Loucy (cell line): ENCODE measurements around the gene KDM5B.

Source experiments
- EZH2phosphoT487 ChIP-seq: fragments of 200-600 bp; IDR thresholded peaks from 2 replicates; pipeline ENCODE4 v1.6.1; 2018; ENCODE audit warnings: antibody characterized with exemption, mild to moderate bottlenecking, moderate library complexity, borderline replicate concordance
- TF ChIP-seq, protein P1 (sequence below): fragments of 200-600 bp; sonication (generic); conservative IDR thresholded peaks from 2 replicates; pipeline ENCODE4 v1.5.1; 2014; ENCODE audit warnings: mild to moderate bottlenecking, antibody characterized with exemption, low read length

DNA sequence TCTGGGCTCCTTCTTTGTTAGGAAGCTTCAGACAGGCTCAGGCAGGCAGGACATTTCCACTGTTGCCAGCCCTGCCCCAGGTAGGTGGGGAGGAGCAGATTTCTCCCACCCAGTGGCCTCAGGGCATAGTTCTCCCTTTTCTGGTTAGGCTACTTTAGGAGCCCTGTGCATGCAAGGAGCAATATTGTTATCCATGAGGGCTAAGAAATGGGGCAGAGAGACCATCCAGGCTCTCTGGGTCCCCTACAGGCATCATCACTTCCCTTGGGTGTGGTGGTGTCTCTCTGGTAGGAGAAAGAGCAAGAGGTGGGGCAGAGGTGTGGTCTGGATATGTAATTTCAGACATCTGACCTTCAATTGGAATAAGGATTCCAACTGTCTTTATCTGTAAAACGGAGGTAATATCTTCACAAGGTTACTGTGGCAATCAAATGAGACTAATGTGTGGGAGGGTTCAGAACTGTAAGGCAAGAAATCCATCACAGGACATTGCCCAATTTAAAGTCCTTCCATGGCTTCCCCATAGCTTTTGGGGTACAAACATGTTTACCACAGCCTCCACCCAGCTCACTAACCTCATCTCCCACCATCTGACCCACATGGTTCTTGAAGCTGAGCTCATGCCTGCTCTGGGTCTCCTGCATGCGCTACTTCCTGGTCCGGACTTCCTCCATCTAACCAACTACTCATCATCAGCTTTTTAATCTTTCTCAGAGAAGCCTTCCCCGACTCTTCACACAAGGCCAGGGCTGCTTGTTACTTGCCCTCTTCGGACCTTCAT lies 28.6 kb upstream of the KDM5B start:
- TF ChIP-seq, protein P1, sequence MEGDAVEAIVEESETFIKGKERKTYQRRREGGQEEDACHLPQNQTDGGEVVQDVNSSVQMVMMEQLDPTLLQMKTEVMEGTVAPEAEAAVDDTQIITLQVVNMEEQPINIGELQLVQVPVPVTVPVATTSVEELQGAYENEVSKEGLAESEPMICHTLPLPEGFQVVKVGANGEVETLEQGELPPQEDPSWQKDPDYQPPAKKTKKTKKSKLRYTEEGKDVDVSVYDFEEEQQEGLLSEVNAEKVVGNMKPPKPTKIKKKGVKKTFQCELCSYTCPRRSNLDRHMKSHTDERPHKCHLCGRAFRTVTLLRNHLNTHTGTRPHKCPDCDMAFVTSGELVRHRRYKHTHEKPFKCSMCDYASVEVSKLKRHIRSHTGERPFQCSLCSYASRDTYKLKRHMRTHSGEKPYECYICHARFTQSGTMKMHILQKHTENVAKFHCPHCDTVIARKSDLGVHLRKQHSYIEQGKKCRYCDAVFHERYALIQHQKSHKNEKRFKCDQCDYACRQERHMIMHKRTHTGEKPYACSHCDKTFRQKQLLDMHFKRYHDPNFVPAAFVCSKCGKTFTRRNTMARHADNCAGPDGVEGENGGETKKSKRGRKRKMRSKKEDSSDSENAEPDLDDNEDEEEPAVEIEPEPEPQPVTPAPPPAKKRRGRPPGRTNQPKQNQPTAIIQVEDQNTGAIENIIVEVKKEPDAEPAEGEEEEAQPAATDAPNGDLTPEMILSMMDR = no peak
- TF ChIP-seq EZH2phosphoT487 = no peak
